NCI-H2107 treated with DMSO at 0.1 percent for 48 hours (cell line): ENCODE measurements around the gene HIF1A.
"Not testable (repeated sequence)": the region's sequence is repeated elsewhere in the genome, so short reads cannot be mapped to it uniquely, and the experiment has no call there.

Experiments used
- DNase-seq: peaks from one replicate; lab custom pipeline; 2025; ENCODE audit not compliant: unreplicated experiment; lab: John Stamatoyannopoulos, UW

The HIF1A gene

DNA sequence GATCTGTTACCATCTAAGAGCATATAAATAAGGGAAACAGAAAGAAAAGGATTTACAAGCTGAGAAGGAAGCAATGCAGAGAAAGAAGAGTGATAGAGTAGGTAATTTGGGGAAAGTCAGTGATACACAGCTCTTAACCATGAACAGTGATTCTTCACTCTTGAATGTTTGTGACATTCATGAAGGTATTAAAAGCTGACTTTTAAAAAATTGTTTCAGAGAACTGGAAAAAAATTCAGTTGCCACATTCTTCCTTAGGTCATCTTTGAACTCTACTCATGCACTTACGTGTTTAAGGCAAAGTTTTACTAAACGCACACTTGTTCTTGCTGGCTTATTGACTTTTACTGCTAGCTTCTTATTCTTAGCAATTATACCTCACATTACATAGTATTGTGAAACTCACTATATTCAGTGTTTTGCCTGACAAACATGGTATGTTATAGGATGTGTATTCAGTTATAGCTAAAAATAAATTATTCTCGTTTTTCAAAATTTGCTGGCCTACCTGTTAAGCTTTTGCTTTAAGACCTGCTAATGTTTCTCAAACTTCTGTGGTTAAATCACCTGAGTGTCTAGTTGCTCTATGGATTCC, 10.9 kb downstream of the HIF1A start:
- DNase-seq = no peak

DNA sequence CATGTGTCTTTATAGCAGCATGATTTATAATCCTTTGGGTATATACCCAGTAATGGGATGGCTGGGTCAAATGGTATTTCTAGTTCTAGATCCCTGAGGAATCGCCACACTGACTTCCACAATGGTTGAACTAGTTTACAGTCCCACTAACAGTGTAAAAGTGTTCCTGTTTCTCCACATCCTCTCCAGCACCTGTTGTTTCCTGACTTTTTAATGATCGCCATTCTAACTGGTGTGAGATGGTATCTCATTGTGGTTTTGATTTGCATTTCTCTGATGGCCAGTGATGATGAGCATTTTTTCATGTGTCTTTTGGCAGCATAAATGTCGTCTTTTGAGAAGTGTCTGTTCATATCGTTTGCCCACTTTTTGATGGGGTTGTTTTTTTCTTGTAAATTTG, 12.5 kb downstream of the HIF1A start:
- DNase-seq = not testable (repeated sequence)

DNA sequence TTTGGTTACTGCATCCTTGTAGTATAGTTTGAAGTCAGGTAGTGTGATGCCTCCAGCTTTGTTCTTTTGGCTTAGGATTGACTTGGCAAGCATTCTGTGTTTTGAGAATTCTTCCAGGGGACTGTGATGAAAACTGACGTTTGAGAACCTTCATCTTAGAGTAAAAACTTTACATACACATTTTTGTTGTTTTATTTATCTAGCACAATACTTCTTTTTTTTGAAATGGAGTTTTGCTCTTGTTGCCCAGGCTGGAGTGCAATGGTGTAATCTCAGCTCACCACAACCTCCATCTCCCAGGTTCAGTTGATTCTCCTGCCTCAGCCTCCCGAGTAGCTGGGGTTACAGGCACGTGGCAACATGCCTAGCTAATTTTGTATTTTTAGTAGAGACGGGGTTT, 13.4 kb downstream of the HIF1A start:
- DNase-seq = not testable (repeated sequence)

DNA sequence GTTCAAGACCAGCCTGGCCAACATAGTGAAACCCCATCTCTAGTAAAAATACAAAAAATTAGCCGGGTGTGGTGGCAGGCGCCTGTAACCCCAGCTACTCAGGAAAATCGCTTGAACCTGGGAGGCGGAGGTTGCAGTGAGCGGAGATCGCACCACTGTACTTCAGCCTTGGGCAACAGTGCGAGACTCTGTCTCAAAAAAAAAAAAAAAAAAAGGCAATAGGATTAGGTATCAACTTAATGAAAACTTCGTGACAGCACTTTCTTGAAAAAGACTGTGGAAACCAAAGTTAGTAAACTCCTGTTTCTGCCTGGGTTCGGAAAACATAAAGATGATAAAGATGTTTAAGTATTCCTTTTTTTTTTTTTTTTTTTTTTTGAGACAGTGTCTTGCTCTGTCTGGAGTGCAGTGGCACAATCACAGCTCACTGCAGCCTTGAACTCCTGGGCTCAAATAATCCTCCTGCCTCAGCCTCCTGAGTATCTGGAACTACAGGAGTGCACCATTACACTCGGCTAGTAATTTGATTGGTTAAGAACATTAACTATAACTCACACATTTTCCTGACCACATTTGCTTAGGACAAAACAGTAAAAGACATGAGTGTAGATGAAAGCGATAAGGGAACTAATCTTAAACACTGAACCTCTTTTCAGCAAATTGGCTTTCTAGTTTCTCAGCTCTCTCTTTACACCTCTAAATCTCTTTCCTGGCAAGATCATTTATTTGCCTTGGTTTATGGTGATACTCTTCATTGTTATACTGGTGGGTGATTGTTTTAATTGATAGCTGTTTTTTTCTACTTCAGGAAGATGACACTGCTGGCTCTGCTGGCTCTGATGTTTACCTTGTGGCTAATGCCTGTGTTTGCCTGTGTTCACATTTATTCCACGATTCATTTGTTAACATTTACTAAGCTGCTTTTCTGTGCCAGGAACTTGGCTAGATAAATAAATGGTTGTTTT, 15.8 kb downstream of the HIF1A start:
- peak; percentile 76 for DNase-seq

DNA sequence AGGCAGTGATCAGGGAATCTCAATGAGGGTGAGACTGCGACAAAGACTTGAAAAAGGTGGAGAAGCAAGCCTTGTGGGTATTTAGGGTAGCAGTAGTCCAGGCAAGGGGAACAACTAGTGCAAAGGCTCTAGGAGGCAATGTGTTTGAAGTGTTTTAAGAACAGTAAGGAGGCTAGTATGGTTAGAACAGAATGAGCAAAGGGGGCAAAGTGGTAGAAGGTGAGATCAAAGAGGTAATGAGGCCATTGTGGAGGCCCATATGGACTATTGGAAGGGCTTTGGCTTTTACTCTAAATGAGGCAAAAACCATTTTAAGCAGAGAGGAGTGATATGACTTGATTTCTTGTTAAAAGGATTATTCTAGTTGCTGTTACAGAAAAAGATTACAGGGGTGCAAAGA, 16.8 kb downstream of the HIF1A start:
- no peak for DNase-seq

DNA sequence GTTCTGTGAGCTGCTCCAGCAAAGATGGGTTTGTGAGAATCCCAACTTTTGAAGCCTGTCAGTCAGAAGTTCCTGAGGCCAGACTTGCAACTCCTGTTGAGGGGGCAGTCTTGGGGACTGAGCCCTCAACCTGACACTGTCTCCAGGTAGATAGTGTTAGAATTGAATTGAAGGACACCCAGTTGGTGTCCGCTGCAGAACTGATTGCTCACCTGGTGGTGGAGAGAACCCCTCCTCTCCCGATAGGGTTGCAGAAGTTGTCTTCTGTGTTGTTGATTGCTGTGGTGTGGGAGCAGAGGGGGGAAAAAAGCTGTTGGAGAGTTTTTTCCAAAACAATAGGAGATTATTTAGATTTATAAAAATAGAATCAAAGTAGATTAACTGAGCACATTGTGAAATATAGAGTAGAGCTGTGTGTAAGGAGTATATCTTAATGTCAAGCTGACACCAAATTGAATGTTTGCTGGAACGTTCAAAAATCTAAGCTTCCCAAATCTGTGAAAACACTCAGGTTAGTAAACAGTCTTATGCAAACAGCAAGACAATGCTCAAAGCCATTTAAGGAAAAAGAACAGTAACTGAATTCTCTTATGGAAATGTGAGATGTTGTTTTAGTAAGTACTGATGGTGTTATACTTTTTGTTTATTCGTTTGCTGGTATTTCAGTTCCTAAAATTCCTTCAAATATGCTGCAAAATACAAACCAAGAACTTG, 18.6 kb downstream of the HIF1A start:
- DNase-seq = no peak

DNA sequence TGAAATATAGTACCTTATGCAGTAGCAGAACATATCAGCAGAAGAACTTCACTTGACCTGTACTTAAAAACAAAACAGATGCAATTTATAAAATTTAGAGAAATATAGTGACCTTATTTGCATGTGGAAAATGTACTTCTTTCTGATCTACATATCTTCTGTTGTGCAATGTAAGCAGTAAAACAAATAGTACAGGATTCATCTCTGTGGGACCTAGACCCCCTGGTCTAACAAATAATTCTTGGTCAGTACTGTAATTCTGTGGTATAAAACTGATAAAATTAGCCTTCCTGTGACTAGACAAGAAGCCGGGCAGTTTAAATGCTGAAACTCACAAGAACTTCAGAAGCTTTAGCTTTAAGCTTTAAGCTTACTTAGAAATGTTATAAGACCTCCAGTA, 21.6 kb downstream of the HIF1A start:
- no peak for DNase-seq

DNA sequence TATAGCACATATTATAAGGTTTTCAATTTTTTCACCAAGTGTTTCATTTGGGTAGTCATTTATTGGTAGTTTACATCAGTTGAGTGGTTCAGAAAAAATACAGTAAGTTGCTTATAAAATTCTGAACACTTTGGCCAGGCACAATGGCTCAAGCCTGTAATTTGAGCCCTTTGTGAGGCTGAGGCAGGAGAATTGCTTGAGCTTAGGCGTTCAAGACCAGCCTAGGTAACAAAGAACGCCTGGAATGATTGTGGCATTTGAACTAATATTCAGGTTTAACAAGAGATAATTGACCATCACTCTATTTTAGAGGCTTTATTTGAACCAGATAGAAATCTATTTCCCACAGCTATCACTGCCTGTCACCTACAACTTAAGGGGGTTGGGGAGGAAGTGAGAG, 22.7 kb downstream of the HIF1A start:
- DNase-seq = no peak

DNA sequence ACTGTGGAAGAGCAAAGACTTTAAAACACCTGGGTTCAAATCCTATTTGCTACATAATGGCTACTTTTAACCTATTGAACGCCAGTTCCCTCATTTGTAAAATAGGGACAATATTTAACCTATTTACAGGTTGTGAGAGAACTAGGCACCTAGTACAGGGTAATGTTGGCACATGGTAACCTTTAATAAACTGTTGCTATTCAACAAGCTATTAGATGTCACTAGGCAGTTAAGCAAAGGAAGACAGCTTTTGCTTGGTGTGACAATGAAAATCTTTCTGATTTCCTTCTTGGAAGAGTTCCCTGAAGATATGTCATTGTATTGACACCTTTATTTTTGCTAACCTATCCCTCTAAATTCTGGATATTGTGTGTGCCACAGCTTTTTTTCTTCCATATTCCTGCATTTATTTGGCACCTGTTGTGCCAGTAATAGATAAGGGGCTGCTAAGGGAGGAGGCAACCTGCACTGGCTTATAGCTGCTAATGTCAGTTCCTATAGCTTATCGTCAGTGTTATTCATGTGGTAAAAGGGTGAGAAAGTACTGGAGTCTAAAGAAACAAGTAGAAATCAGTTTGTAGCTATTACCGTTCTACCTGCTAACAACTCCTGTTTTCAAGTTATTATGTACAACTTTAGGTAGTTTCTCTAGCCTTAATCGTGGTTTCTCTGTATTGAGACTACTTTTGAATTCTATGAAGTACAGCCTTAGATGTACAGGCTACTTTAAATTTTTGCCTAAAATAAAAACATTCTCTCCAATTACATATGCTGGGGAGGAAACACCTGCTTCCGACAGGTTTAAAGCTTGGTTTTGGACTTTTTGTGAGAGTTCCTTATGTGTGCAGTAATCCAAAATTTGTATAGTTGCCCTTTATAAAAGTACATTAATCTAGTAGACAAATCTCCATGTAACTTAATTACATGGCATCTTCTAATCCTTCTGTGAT, 24.3 kb downstream of the HIF1A start:
- DNase-seq = no peak

DNA sequence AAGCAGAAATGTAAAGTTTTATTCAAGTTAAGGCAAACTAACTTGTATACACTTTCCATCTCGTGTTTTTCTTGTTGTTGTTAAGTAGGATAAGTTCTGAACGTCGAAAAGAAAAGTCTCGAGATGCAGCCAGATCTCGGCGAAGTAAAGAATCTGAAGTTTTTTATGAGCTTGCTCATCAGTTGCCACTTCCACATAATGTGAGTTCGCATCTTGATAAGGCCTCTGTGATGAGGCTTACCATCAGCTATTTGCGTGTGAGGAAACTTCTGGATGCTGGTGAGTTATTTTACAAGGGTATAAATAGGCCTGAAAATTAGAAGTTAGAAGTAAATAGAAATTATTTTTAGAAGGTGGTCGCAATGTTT, 25.0 kb downstream of the HIF1A start:
- no peak for DNase-seq

DNA sequence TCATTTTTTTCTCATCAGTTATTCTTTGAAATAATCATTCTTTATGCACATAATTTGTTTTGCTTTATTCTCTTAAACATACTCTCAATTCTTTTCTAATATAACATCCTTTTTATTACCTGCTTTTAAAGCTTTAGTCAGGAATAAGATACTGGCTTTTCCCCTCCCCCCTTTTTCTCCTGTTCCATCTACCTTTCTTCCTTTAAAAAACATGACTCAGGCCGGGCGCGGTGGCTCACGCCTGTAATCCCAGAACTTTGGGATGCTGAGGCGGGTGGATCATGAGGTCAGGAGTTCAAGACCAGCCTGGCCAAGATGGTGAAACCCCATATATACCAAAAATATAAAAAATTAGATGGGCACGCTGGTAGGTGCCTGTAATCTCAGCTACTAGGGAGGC, 25.4 kb downstream of the HIF1A start:
- DNase-seq = no peak

DNA sequence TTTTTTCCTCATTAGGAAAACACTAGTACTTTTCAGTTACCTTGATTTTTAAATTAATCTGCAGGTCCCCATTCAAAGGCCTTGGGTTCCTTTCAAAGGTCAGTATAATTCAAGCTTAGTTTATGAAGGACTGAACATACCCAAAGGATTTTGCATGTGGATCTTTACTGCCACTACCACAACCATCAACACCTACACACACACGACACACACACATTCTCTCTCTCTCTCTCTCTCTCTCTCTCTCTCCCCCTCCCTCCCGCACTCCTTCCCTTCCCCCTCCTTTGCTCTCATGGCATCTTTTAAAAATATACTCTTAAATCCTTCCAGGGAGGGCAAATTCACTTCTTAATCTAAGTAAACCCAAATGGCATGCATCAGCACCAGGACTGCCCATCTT, 28.8 kb downstream of the HIF1A start:
- no peak for DNase-seq

DNA sequence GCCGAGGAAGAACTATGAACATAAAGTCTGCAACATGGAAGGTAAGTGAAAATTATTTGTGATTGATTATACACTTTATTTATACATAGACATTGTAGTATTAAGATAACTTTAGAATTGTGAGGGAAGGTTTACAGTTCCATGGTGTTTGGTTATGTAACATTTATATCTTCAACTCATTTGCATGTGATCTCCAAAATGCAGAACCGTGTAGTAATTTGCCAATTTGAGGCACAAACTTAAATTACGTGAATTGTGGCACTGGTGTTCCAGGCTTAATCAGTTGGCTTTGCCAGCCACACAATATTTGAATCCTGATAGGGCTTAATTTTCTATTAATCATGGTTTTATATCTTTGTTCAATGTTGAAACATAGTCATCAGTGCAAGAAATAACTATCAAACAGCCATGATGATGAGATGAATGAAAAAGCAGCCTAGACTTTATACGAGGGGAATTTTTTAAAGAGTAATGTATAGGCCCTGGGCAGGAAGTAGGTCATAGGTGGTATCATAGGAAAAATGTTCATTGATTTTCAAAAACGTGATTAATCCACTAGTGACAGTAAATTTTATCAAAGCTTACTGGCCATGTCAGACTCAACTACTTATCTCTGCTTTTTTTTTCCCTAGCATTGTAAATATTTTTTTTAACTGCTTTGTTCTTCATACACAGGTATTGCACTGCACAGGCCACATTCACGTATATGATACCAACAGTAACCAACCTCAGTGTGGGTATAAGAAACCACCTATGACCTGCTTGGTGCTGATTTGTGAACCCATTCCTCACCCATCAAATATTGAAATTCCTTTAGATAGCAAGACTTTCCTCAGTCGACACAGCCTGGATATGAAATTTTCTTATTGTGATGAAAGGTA, 31.7 kb downstream of the HIF1A start:
- no peak for DNase-seq

DNA sequence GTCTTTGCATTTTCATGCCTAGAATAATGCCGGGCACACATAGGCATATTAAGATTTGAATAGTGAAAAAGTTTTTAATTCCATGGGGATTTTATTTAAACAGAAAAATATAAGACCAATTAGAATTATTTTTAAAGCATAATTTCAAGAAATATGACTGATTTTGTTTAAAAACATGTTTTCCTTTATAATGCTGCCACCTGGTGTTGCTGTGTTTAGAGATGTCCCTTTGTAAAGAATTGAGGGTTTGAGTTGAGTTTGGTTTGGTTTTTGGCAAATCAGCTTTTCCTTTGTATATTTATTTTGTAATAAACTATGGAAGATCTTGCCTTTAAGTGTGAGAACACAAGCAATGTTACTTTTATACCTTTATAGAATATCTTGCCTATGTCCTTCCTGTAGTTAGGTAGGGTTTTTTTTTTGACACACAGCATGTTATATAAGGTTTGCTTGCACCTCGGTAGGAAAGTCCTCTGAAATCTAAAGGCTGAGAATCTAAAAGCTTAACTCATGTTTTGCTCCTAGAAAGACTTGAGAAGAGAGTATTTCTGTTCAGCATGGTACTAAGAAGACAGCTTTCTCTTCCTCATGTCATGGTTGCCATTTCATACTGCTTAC, 35.6 kb downstream of the HIF1A start:
- no peak for DNase-seq

DNA sequence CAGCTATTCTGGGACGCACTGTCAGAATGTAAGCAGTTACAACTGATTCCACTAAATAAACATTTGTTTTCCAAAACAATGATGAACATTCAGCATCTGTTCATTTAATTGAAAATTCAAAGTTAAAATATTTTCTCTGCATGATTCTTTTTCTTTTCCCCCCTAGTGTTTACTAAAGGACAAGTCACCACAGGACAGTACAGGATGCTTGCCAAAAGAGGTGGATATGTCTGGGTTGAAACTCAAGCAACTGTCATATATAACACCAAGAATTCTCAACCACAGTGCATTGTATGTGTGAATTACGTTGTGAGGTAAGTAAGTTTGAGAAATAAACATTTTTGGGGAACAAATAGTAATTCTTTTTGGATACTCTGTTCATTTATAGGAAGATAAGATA, 38.7 kb downstream of the HIF1A start:
- no peak for DNase-seq

DNA sequence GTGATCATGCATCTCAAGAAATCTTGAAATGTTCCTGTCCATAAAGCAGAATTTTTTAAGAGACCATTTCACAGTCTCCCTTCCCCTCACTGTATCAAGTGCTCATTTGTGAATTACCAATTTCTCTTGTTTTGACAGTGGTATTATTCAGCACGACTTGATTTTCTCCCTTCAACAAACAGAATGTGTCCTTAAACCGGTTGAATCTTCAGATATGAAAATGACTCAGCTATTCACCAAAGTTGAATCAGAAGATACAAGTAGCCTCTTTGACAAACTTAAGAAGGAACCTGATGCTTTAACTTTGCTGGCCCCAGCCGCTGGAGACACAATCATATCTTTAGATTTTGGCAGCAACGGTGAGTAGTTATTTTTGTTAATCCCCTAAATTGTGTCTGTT, 41.4 kb downstream of the HIF1A start:
- DNase-seq = no peak

DNA sequence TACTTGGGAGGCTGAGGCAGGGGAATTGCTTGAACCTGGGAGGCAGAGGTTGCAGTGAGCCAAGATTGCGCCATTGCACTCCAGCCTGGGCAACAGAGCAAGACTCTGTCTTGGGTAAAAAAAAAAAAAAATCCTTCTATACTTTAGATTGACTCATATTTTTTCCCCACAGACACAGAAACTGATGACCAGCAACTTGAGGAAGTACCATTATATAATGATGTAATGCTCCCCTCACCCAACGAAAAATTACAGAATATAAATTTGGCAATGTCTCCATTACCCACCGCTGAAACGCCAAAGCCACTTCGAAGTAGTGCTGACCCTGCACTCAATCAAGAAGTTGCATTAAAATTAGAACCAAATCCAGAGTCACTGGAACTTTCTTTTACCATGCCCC, 42.6 kb downstream of the HIF1A start:
- no peak for DNase-seq

DNA sequence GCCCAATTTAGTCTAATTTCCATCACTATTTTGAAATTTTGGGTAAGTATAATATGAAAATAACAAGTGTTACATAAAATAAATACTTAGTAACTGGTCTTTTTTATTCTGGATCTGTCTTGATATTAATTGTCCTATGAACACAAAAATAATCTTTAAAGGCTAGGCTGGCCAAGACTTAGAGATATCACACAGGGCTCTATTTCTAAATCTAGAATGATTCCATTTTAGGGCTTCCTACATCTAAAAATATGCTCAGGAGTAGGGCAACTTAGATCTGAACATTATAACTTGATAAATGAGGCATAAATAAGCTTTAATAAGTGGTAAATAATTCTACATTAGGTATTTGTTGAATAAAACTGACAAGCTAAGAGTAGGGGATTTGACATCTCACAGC, 43.8 kb downstream of the HIF1A start:
- DNase-seq = no peak

DNA sequence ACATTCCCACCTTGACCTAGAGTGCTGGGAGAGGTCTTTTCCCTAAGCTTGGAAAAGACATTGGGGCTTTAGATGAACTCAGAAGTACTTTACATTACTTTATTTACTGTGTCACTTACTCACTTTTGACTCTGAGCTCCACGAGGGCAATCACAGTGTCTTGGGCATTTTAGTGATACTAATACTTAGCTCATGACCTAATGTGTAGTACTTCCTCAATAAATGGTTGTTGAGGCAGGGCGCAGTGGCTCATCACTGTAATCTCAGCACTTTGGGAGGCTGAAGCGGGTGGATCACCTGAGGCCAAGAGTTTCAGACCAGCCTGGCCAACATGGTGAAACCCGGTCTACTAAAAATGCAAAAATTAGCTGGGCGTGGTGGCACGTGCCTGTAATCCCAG, 47.1 kb downstream of the HIF1A start:
- no peak for DNase-seq

DNA sequence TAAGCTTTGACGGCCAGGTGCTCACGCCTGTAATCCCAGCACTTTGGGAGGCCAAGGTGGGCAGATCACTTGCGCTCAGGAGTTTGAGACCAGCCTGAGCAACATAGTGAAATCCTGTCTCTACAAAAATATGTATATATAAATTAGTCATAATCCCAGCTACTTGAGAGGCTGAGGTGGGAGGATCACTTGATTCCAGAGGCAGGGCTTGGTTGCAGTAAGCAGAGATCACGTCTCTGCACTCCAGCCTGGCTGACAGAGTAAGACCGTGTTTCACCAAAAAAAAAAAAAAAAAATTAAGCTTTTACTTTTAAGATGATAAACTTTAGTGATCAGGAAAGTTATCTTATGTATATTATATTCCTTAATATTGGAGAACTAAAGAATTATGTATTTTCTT, 48.9 kb downstream of the HIF1A start:
- no peak for DNase-seq
